ENCODE results near the gene SLC19A1.

The SLC19A1 gene

DNA sequence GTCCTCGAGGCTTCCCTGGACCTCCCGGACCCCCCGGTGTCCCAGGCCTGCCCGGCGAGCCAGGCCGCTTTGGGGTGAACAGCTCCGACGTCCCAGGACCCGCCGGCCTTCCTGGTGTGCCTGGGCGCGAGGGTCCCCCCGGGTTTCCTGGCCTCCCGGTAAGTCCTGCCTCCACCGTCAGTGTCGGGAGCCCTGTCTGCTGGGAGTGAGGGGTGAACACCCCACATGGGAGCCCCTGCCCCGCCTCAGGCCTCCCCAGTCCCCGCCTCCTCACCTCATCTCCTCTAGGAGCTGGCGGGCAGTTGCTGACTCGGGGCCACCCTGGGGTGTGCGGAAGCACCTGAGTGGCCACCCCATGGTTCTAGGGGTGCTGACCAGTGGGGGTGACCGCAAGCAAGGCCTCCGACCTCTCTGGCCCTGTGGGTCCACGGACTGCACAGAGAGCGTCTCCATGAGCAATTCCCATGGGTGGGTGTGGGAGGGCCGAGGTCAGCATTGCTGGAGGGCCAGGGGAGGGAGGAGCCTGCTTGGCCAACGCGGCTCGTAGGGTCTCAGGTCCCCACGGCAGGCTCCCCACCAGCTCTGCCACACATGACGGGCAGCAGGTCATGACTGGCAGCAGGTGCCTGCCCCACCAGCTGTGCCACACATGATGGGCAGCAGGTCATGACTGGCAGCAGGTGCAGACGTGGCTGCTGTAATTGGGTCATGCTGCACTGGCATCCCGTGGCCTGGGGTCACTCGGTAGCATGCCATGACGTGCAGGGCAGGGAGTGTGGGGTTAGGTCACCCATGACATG lies 61.3 kb downstream of the SLC19A1 start:
- no peak overlapping the region for H3K4me3 ChIP-seq (ENCODE audit: control insufficient read depth, low read depth, low read length)
- no peak for DNase-seq (ENCODE audit: low read depth)
- TF ChIP-seq, protein P1, sequence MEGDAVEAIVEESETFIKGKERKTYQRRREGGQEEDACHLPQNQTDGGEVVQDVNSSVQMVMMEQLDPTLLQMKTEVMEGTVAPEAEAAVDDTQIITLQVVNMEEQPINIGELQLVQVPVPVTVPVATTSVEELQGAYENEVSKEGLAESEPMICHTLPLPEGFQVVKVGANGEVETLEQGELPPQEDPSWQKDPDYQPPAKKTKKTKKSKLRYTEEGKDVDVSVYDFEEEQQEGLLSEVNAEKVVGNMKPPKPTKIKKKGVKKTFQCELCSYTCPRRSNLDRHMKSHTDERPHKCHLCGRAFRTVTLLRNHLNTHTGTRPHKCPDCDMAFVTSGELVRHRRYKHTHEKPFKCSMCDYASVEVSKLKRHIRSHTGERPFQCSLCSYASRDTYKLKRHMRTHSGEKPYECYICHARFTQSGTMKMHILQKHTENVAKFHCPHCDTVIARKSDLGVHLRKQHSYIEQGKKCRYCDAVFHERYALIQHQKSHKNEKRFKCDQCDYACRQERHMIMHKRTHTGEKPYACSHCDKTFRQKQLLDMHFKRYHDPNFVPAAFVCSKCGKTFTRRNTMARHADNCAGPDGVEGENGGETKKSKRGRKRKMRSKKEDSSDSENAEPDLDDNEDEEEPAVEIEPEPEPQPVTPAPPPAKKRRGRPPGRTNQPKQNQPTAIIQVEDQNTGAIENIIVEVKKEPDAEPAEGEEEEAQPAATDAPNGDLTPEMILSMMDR (IDR thresholded peaks at IDR 0.05; ENCODE audit: control insufficient read depth, insufficient read depth, low read depth, low read length, missing control alignments): no peak

DNA sequence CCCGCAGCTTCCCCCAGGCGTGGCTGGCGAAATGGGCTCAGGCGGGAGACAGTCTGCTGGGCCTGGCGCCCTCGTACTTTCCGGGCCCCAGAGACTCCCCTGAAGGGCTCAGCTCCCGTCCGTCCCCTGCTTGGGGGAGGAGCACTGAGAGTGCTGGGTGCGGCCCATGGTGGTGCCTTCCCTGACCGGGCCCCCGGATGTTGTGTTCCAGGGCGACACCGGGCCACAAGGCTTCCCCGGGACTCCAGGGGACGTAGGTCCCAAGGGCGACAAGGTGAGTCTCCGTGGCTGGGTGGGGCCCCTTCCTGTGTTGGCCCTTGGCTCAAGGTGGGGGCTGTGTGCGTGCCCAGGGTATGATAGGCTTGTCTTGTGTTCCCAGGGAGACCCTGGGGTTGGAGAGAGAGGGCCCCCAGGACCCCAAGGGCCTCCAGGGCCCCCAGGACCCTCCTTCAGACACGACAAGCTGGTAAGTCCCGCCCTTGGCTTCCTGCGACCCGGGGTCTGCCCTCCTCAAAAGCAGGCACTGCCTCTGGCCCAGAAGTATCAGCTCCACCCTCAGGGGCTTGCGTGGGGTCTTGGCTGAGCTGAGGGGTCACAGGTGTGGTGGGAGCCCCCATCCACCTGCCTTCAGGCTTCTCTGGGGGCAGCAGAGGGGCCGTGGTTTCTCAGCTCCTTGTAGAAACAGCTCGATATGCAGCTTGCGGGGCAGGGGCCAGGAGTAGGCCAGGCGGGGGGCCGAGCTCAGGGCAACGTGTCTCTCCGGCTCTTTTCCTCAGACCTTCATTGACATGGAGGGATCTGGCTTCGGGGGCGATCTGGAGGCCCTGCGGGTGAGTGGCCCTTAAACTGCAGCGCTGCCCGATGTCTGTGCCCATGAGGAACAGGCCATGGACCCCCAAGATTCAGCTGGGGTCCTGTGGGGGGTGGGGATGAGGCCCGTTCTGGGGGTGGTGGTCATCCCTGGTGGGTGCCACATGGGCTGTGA lies 62.3 kb downstream of the SLC19A1 start:
- TF ChIP-seq, protein P1 (IDR thresholded peaks at IDR 0.05; ENCODE audit: control insufficient read depth, insufficient read depth, low read depth, low read length, missing control alignments): no peak
- H3K4me3 ChIP-seq (ENCODE audit: control insufficient read depth, low read depth, low read length): no peak overlapping the region
- DNase-seq (ENCODE audit: low read depth): no peak

DNA sequence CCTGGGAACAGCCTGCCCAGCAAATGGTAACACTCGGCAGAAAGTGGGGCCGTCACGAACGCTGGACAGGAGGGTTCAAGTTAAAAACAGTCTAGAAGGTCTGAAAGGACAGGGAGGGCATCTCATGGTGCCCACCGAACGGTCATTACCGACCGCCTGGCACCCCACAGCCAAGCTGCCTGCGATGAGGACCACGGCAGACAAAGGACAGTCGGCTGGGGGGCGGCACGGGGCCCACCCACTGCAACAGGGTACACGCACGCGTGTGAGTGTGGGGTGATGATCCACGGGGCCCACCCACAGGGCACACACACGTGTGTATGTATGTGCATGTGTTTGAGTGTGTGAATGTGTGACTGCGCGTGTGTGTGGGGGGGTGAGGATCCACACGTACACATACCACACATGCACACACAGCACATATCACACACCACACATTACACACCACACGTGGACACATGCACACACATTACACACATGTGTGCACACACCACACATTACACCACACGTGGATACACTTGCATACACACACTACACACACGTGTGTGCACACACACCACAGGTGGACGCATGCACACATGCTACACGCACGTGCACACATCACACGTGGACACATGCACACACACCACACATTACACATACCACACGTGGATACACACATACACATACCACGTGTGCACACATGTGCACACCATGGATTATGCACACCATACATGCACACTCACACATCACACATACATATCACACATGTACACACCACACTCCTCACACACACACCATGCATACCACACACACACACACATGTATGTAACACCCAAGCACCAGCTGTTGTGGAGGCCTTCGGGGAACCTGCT lies 63.2 kb downstream of the SLC19A1 start:
- no peak overlapping the region for H3K4me3 ChIP-seq (ENCODE audit: control insufficient read depth, low read depth, low read length)
- TF ChIP-seq, protein P1 (IDR thresholded peaks at IDR 0.05; ENCODE audit: control insufficient read depth, insufficient read depth, low read depth, low read length, missing control alignments): no peak
- no peak for DNase-seq (ENCODE audit: low read depth)

DNA sequence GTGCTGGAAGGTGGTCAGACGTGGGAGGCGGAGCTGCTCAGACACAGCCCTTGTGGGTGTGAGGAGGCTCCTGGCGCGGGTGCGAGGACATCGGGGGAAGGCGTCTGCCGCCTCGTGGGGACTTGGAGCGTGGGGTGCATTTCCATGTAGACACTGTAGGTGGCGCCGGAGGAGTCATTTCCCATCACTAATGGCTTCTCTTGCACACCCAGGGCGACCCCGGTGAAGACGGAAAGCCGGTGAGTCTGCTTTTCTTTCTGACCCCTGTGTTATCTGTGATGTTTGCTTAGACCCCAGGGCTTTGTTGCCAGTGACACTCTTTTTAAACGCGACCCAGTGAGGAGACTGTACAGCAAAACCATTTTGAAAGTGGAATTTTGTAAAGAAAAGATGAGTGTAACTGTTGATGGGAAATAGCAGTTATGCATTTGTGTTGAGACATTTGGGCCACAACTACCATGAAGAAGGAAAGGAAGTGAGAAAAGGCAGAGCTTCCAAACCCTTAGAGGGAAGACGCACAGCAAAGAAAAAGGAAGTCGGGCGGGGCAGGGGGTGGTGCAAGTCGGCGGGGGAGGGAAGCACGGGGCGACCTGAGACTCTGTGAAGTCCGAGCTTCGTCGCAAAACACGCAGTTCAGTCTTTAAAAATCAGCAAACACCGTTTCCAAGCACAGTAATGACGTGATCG lies 64.0 kb downstream of the SLC19A1 start:
- no peak for DNase-seq (ENCODE audit: low read depth)
- no peak overlapping the region for H3K4me3 ChIP-seq (ENCODE audit: control insufficient read depth, low read depth, low read length)
- TF ChIP-seq, protein P1 (IDR thresholded peaks at IDR 0.05; ENCODE audit: control insufficient read depth, insufficient read depth, low read depth, low read length, missing control alignments): peak; percentile 85

DNA sequence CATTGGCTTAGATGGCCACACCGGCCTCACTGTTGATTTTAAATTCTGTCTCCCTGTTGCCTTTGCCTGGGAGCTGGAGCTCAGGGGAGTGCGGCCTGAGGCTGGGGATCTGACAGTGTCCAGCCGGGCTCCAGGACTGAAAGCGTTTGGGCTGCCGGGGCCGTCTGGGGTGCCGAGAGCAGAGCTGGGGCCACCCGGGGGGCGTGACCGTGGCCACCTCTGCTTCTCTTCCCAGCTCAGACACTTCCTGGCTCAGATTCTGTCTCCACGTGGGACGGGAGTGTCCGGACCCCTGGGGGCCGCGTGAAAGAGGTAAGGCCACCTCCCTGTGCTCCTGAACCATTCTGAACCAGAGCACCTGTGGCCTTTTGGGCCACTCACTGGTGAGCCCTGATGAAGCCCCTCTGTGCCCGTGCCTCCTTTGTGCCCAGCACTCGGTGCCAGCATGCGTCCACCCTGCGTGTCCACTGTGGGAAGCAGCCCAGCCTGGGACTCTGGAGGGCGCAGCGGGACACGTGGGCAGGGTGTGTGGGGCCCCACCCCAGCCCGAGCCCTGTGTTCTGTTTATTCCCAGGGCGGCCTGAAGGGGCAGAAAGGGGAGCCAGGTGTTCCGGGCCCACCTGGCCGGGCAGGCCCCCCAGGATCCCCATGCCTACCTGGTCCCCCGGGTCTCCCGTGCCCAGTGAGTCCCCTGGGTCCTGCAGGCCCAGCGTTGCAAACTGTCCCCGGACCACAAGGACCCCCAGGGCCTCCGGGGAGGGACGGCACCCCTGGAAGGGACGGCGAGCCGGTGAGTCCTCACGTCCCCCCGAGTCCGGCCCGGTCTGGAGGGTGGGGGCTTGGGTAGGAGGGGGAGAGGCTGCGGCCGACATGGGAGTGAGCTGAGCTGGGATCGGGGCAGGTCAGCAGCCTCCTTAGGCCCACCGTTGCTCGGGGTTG lies 64.8 kb downstream of the SLC19A1 start:
- TF ChIP-seq, protein P1 (IDR thresholded peaks at IDR 0.05; ENCODE audit: control insufficient read depth, insufficient read depth, low read depth, low read length, missing control alignments): no peak
- no peak for DNase-seq (ENCODE audit: low read depth)
- no peak overlapping the region for H3K4me3 ChIP-seq (ENCODE audit: control insufficient read depth, low read depth, low read length)

Data from AG09309 (cell line).